Activated T-cell treated with anti-CD3 and anti-CD28 coated beads, Interleukin-2, amount 50 U/mL, for 1 hour (primary cell): Measurements from ENCODE around the gene KRT80.

Experiments
- DNase-seq: peaks from one replicate; pipeline ENCODE4 v3.0.0-alpha.2; 2020

KRT80 gene

GRCh38 chr12:52151153-52151836 is 40.5 kb downstream of the KRT80 start:
- DNase-seq = no peak

- DNase-seq = no peak
Observed at GRCh38 chr12:52149651-52150241, 42.1 kb downstream of the KRT80 start.

GRCh38 chr12:52149182-52149641 is 42.6 kb downstream of the KRT80 start:
- DNase-seq = no peak

GRCh38 chr12:52148464-52149181 is 43.2 kb downstream of the KRT80 start:
- DNase-seq = no peak

- DNase-seq = no peak
Observed at GRCh38 chr12:52147964-52148463, 43.8 kb downstream of the KRT80 start.

GRCh38 chr12:52147367-52147963 is 44.3 kb downstream of the KRT80 start:
- DNase-seq = no peak

- DNase-seq = no peak
Observed at GRCh38 chr12:52146822-52147366, 44.9 kb downstream of the KRT80 start.

- no peak for DNase-seq
Observed at GRCh38 chr12:52146089-52146821, 45.6 kb downstream of the KRT80 start.

- DNase-seq = no peak
Observed at GRCh38 chr12:52145228-52146088, 46.4 kb downstream of the KRT80 start.

GRCh38 chr12:52144512-52145227 is 47.1 kb downstream of the KRT80 start:
- no peak for DNase-seq

- DNase-seq = no peak
Observed at GRCh38 chr12:52142431-52142830, 49.4 kb downstream of the KRT80 start.

- no peak for DNase-seq
Observed at GRCh38 chr12:52141875-52142274, 49.9 kb downstream of the KRT80 start.

GRCh38 chr12:52141306-52141705 is 50.5 kb downstream of the KRT80 start:
- no peak for DNase-seq

GRCh38 chr12:52139579-52140062 is 52.2 kb downstream of the KRT80 start:
- peak; percentile 48 for DNase-seq

GRCh38 chr12:52139147-52139546 is 52.7 kb downstream of the KRT80 start:
- no peak for DNase-seq

GRCh38 chr12:52137746-52138145 is 54.1 kb downstream of the KRT80 start:
- DNase-seq = no peak

GRCh38 chr12:52132754-52133161 is 59.1 kb downstream of the KRT80 start:
- DNase-seq = no peak

GRCh38 chr12:52130711-52131110 is 61.1 kb downstream of the KRT80 start:
- DNase-seq = no peak

- DNase-seq = no peak
Observed at GRCh38 chr12:52127683-52128450, 63.9 kb downstream of the KRT80 start.
